GM21576 (cell line): Measurements from ENCODE around the gene RNASE1.
"Not testable (repeated sequence)": the region's sequence is repeated elsewhere in the genome, so short reads cannot be mapped to it uniquely, and the experiment has no call there.

Source experiments
- ATAC-seq: cut with Tn5 transposase; IDR thresholded peaks from one replicate; pipeline ENCODE4 v1.9.1; 2021; ENCODE audit warnings: mild to moderate bottlenecking, moderate library complexity; ENCODE audit not compliant: unreplicated experiment

Gene RNASE1

GRCh38 chr14:20802341-20803084 lies at the start of gene RNASE1:
RNASE1 (minus strand) TSS chr14:20802844; CDS start chr14:20802068, 776 bp downstream.
- no peak for ATAC-seq

GRCh38 chr14:20848955-20849570 lies 46.4 kb upstream of the RNASE1 start:
- ATAC-seq = no peak

- ATAC-seq = no peak
These were observed 45.8 kb upstream of the RNASE1 start for GRCh38 chr14:20848316-20848954.

- no peak for ATAC-seq
These were observed 43.9 kb upstream of the RNASE1 start for GRCh38 chr14:20846560-20846959.

GRCh38 chr14:20841096-20841495 lies 38.5 kb upstream of the RNASE1 start:
- no peak for ATAC-seq

GRCh38 chr14:20837831-20838230 lies 35.2 kb upstream of the RNASE1 start:
- ATAC-seq = no peak

GRCh38 chr14:20836668-20837338 lies 34.2 kb upstream of the RNASE1 start:
- no peak for ATAC-seq

- ATAC-seq = no peak
These were observed 32.3 kb upstream of the RNASE1 start for GRCh38 chr14:20834899-20835298.

GRCh38 chr14:20830831-20831230 lies 28.2 kb upstream of the RNASE1 start:
- ATAC-seq = no peak

- ATAC-seq = not testable (repeated sequence)
These were observed 25.5 kb upstream of the RNASE1 start for GRCh38 chr14:20828024-20828694.

GRCh38 chr14:20827326-20827725 lies 24.7 kb upstream of the RNASE1 start:
- ATAC-seq = no peak

- not testable (repeated sequence) for ATAC-seq
These were observed 24.0 kb upstream of the RNASE1 start for GRCh38 chr14:20826666-20827065.

GRCh38 chr14:20823859-20824258 lies 21.2 kb upstream of the RNASE1 start:
- no peak for ATAC-seq

- ATAC-seq = not testable (repeated sequence)
These were observed 19.0 kb upstream of the RNASE1 start for GRCh38 chr14:20821521-20822108.

GRCh38 chr14:20820063-20820904 lies 17.6 kb upstream of the RNASE1 start:
- ATAC-seq = no peak

GRCh38 chr14:20818861-20819260 lies 16.2 kb upstream of the RNASE1 start:
- ATAC-seq = no peak

- not testable (repeated sequence) for ATAC-seq
These were observed 13.3 kb upstream of the RNASE1 start for GRCh38 chr14:20815946-20816345.

- ATAC-seq = no peak
These were observed 9.6 kb upstream of the RNASE1 start for GRCh38 chr14:20811986-20812975.
